ENCODE data around the gene ERFE. TPM values are rescaled to one million over a fixed set of nuclear protein-coding genes. Genes with fewer than 3 reads are reported as not detected.

ERFE gene
- polyA plus RNA-seq, 1 donor from 2014 or later = not detected

DNA sequence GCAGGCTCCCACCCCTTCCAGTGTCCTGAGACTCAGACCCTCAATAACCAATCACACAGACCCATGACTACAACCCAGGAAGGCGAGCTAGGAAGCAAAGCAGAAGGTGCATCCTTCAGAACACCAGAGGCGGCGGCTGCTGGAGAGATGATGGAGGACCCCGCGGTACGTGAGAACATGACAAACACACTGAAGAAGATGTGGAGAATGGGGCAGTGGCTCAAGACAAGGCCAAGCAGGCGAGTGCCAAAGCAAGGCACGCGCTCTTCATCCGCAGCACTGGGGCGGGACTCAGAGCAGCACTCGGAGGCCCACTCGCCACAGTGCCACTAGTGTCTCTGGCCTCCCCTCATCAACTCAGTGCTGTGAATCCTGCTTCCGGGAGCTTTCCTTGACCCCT lies 13.7 kb downstream of the ERFE start:
- TF ChIP-seq SMC3 (conservative IDR thresholded peaks at IDR 0.05; ENCODE audit: poor library complexity) (no peak), RAD21 (conservative IDR thresholded peaks at IDR 0.05) (no peak), EZH2 (IDR thresholded peaks at IDR 0.05; ENCODE audit: borderline replicate concordance, insufficient read depth, low read length, poor library complexity, severe bottlenecking) (no peak), TAF1 (IDR thresholded peaks at IDR 0.05; ENCODE audit: low read depth) (no peak), POLR2AphosphoS5 (IDR thresholded peaks at IDR 0.05) (no peak), MXI1 (conservative IDR thresholded peaks at IDR 0.05; ENCODE audit: poor library complexity, severe bottlenecking) (no peak), EP300 (conservative IDR thresholded peaks at IDR 0.05; ENCODE audit: poor library complexity, severe bottlenecking) (no peak)
- TF ChIP-seq, protein P1, sequence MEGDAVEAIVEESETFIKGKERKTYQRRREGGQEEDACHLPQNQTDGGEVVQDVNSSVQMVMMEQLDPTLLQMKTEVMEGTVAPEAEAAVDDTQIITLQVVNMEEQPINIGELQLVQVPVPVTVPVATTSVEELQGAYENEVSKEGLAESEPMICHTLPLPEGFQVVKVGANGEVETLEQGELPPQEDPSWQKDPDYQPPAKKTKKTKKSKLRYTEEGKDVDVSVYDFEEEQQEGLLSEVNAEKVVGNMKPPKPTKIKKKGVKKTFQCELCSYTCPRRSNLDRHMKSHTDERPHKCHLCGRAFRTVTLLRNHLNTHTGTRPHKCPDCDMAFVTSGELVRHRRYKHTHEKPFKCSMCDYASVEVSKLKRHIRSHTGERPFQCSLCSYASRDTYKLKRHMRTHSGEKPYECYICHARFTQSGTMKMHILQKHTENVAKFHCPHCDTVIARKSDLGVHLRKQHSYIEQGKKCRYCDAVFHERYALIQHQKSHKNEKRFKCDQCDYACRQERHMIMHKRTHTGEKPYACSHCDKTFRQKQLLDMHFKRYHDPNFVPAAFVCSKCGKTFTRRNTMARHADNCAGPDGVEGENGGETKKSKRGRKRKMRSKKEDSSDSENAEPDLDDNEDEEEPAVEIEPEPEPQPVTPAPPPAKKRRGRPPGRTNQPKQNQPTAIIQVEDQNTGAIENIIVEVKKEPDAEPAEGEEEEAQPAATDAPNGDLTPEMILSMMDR (IDR thresholded peaks at IDR 0.05; ENCODE audit: poor library complexity, severe bottlenecking) = no peak
- TF ChIP-seq, protein P2, sequence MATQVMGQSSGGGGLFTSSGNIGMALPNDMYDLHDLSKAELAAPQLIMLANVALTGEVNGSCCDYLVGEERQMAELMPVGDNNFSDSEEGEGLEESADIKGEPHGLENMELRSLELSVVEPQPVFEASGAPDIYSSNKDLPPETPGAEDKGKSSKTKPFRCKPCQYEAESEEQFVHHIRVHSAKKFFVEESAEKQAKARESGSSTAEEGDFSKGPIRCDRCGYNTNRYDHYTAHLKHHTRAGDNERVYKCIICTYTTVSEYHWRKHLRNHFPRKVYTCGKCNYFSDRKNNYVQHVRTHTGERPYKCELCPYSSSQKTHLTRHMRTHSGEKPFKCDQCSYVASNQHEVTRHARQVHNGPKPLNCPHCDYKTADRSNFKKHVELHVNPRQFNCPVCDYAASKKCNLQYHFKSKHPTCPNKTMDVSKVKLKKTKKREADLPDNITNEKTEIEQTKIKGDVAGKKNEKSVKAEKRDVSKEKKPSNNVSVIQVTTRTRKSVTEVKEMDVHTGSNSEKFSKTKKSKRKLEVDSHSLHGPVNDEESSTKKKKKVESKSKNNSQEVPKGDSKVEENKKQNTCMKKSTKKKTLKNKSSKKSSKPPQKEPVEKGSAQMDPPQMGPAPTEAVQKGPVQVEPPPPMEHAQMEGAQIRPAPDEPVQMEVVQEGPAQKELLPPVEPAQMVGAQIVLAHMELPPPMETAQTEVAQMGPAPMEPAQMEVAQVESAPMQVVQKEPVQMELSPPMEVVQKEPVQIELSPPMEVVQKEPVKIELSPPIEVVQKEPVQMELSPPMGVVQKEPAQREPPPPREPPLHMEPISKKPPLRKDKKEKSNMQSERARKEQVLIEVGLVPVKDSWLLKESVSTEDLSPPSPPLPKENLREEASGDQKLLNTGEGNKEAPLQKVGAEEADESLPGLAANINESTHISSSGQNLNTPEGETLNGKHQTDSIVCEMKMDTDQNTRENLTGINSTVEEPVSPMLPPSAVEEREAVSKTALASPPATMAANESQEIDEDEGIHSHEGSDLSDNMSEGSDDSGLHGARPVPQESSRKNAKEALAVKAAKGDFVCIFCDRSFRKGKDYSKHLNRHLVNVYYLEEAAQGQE (IDR thresholded peaks at IDR 0.05; ENCODE audit: borderline replicate concordance) = no peak

DNA sequence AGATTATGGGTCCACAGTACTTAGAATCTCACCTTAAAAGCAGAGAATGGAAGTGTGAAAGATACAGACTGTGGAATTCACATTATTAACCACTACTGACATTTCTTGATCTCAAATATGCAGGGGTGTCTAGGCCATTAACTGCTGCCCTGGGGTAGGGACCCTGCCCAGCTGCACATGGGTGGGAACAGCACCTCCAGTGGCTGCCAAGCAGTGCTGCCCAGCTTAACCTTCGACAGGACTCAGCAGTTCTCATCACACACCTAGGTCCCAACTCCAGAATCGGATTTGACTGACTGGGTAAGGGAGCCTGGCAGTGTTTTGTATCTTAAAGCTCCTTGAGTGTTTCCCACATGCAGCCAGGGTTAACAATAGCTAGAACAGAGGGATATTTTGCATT lies 14.9 kb downstream of the ERFE start:
- H3F3A ChIP-seq (ENCODE audit: insufficient read depth, low read length, poor library complexity, severe bottlenecking) = no peaks in the 10 kb centered on the region
- TF ChIP-seq RAD21 (conservative IDR thresholded peaks at IDR 0.05) (no peak), EZH2 (IDR thresholded peaks at IDR 0.05; ENCODE audit: borderline replicate concordance, insufficient read depth, low read length, poor library complexity, severe bottlenecking) (no peak), MXI1 (conservative IDR thresholded peaks at IDR 0.05; ENCODE audit: poor library complexity, severe bottlenecking) (no peak), TAF1 (IDR thresholded peaks at IDR 0.05; ENCODE audit: low read depth) (no peak), POLR2AphosphoS5 (IDR thresholded peaks at IDR 0.05) (no peak), SMC3 (conservative IDR thresholded peaks at IDR 0.05; ENCODE audit: poor library complexity) (no peak), EP300 (conservative IDR thresholded peaks at IDR 0.05; ENCODE audit: poor library complexity, severe bottlenecking) (no peak)
- TF ChIP-seq, protein P2 (IDR thresholded peaks at IDR 0.05; ENCODE audit: borderline replicate concordance) = no peak
- TF ChIP-seq, protein P1 (IDR thresholded peaks at IDR 0.05; ENCODE audit: poor library complexity, severe bottlenecking) = no peak
- H4K20me1 ChIP-seq (ENCODE audit: insufficient read depth) = no peaks in the 10 kb centered on the region
- no peaks in the 10 kb centered on the region for H3K36me3 ChIP-seq (ENCODE audit: insufficient read depth, low read length)
- H3K9me2 ChIP-seq (ENCODE audit: insufficient read depth, low read length) = no peaks in the 10 kb centered on the region
- H2AFZ ChIP-seq (ENCODE audit: low read depth, low read length) = no peak overlapping the region
- no peak overlapping the region for H3K4me2 ChIP-seq (ENCODE audit: low read length)
- no peak overlapping the region for H3K4me3 ChIP-seq (ENCODE audit: low read length)
- H3K9ac ChIP-seq (ENCODE audit: low read length) = no peak overlapping the region
- H3K79me2 ChIP-seq (replicated peaks; ENCODE audit: insufficient read depth, low read length) = no peaks in the 10 kb centered on the region
- no peak overlapping the region for H3K27ac ChIP-seq (ENCODE audit: low read length)
- no peaks in the 10 kb centered on the region for H3K9me3 ChIP-seq (ENCODE audit: low read length)
- H3K27me3 ChIP-seq (ENCODE audit: insufficient read depth, low read depth, low read length) = no peaks in the 10 kb centered on the region

More for the DNA sequence above, 13.7 kb downstream of the ERFE start:
- H3K9ac ChIP-seq (ENCODE audit: low read length) = no peak overlapping the region
- no peaks in the 10 kb centered on the region for H3K9me3 ChIP-seq (ENCODE audit: low read length)
- H3K4me3 ChIP-seq (ENCODE audit: low read length) = no peak overlapping the region
- no peaks in the 10 kb centered on the region for H3K9me2 ChIP-seq (ENCODE audit: insufficient read depth, low read length)
- no peaks in the 10 kb centered on the region for H4K20me1 ChIP-seq (ENCODE audit: insufficient read depth)
- no peaks in the 10 kb centered on the region for H3F3A ChIP-seq (ENCODE audit: insufficient read depth, low read length, poor library complexity, severe bottlenecking)
- no peak overlapping the region for H2AFZ ChIP-seq (ENCODE audit: low read depth, low read length)
- H3K27me3 ChIP-seq (ENCODE audit: insufficient read depth, low read depth, low read length) = no peaks in the 10 kb centered on the region
- no peak overlapping the region for H3K27ac ChIP-seq (ENCODE audit: low read length)
- H3K36me3 ChIP-seq (ENCODE audit: insufficient read depth, low read length) = no peaks in the 10 kb centered on the region
- H3K79me2 ChIP-seq (replicated peaks; ENCODE audit: insufficient read depth, low read length) = no peaks in the 10 kb centered on the region
- H3K4me2 ChIP-seq (ENCODE audit: low read length) = no peak overlapping the region

All from neural cell (in vitro differentiated cells).